Measurements from ENCODE around the gene MYO9A. TPM values are rescaled to one million over a fixed set of nuclear protein-coding genes. Genes with fewer than 3 reads are reported as not detected.
A peak's percentile ranks its signal among the peaks of the same experiment; 100 is the strongest.

Gene MYO9A
- total RNA-seq, 1 donor from 2014 or later, result 79.5 TPM

GRCh38 chr15:72034859-72035650 lies 82.9 kb downstream of the MYO9A start:
- TF ChIP-seq, protein P1, sequence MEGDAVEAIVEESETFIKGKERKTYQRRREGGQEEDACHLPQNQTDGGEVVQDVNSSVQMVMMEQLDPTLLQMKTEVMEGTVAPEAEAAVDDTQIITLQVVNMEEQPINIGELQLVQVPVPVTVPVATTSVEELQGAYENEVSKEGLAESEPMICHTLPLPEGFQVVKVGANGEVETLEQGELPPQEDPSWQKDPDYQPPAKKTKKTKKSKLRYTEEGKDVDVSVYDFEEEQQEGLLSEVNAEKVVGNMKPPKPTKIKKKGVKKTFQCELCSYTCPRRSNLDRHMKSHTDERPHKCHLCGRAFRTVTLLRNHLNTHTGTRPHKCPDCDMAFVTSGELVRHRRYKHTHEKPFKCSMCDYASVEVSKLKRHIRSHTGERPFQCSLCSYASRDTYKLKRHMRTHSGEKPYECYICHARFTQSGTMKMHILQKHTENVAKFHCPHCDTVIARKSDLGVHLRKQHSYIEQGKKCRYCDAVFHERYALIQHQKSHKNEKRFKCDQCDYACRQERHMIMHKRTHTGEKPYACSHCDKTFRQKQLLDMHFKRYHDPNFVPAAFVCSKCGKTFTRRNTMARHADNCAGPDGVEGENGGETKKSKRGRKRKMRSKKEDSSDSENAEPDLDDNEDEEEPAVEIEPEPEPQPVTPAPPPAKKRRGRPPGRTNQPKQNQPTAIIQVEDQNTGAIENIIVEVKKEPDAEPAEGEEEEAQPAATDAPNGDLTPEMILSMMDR (IDR thresholded peaks at IDR 0.05; ENCODE audit: unreplicated experiment), result no peak
- H3K4me3 Mint-ChIP-seq, result no peak overlapping the region
- H3K9me3 Mint-ChIP-seq, result peaks cover 16% of the 10 kb centered on the region
- no peak overlapping the region for H3K27ac Mint-ChIP-seq
- DNase-seq (ENCODE audit: low spot score in 2 of 2, unreplicated experiment in 2 of 2), result no peak
- no peaks in the 10 kb centered on the region for H3K27me3 Mint-ChIP-seq (ENCODE audit: low read depth)
- H3K4me1 Mint-ChIP-seq, result peaks cover 7% of the 10 kb centered on the region
- H3K36me3 Mint-ChIP-seq, result peaks cover 32% of the 10 kb centered on the region

GRCh38 chr15:72034351-72034750 lies 83.6 kb downstream of the MYO9A start:
- H3K27me3 Mint-ChIP-seq (ENCODE audit: low read depth), result no peaks in the 10 kb centered on the region
- peaks cover 7% of the 10 kb centered on the region for H3K4me1 Mint-ChIP-seq
- TF ChIP-seq, protein P1 (IDR thresholded peaks at IDR 0.05; ENCODE audit: unreplicated experiment), result no peak
- no peak for DNase-seq (ENCODE audit: low spot score in 2 of 2, unreplicated experiment in 2 of 2)
- H3K36me3 Mint-ChIP-seq, result peaks cover 28% of the 10 kb centered on the region
- peaks cover 16% of the 10 kb centered on the region for H3K9me3 Mint-ChIP-seq
- no peak overlapping the region for H3K4me3 Mint-ChIP-seq
- no peak overlapping the region for H3K27ac Mint-ChIP-seq

DNA sequence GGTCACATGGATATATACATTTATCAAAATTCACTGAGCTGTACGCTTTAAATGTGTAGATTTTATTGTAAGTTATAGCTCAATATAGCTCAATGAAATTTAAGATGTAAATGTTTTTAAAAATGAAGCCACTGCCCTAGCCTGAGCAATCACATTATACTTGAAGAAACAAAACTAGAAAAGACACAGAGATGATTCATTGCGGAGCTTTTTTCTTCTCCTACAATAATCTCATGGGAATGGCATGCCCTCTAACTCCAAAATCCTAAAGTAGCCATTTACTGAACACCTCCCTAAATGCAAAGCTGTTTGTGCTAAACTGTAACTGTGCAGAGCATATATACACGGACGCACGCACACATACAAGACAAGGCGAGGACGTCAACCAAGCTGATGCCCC lies 84.2 kb downstream of the MYO9A start:
- no peak for DNase-seq (ENCODE audit: low spot score in 2 of 2, unreplicated experiment in 2 of 2)
- Mint-ChIP-seq H3K36me3 (peaks cover 28% of the 10 kb centered on the region), H3K27me3 (ENCODE audit: low read depth) (no peaks in the 10 kb centered on the region), H3K4me3 (no peak overlapping the region), H3K27ac (no peak overlapping the region), H3K9me3 (peaks cover 16% of the 10 kb centered on the region), H3K4me1 (peaks cover 7% of the 10 kb centered on the region)
- TF ChIP-seq, protein P1 (IDR thresholded peaks at IDR 0.05; ENCODE audit: unreplicated experiment), result no peak

DNA sequence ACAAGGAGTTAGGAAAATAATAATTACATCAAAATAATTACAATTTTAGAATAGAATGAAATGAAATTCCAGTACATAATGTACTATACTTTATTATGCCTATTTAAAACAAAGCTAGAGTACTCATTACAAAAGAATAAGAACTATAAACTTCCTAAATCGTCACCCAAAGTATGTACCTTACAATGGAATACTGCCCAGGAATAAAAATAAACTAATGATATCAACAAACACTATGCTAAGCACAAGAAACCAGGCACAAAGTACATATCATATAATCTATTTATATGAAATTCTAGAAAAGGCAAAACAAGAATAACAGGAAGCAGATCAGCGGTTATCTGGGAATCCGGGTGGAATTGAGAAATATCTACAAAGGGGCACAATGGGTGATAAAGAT lies 84.7 kb downstream of the MYO9A start:
- Mint-ChIP-seq H3K4me3 (no peak overlapping the region), H3K4me1 (peaks cover 7% of the 10 kb centered on the region), H3K9me3 (peaks cover 12% of the 10 kb centered on the region), H3K27ac (peak overlapping the region; percentile 51), H3K36me3 (peaks cover 27% of the 10 kb centered on the region), H3K27me3 (ENCODE audit: low read depth) (no peaks in the 10 kb centered on the region)
- TF ChIP-seq, protein P1 (IDR thresholded peaks at IDR 0.05; ENCODE audit: unreplicated experiment), result no peak
- DNase-seq (ENCODE audit: low spot score in 2 of 2, unreplicated experiment in 2 of 2), result no peak

- DNase-seq (ENCODE audit: low spot score in 2 of 2, unreplicated experiment in 2 of 2), result no peak
- Mint-ChIP-seq H3K36me3 (peaks cover 22% of the 10 kb centered on the region), H3K27ac (no peak overlapping the region), H3K4me1 (peaks cover 2% of the 10 kb centered on the region), H3K9me3 (peaks cover 11% of the 10 kb centered on the region), H3K27me3 (ENCODE audit: low read depth) (no peaks in the 10 kb centered on the region), H3K4me3 (no peak overlapping the region)
- TF ChIP-seq, protein P1 (IDR thresholded peaks at IDR 0.05; ENCODE audit: unreplicated experiment), result no peak
Measured at GRCh38 chr15:72021604-72022003, 96.3 kb downstream of the MYO9A start.

Measured in mesothelial cell of epicardium (in vitro differentiated cells).